Liver (tissue), 9 donors: ENCODE measurements around the gene GRIA3. TPM values are rescaled to one million over a fixed set of nuclear protein-coding genes. Genes with fewer than 3 reads are reported as not detected.

ENCODE experiments used
- DNase-seq: peaks from one replicate; pipeline ENCODE4 v3.0.0-alpha.2; 2017; ENCODE audit warnings: low spot score
- H3K27ac ChIP-seq, 2 donors: one replicate each; pipeline ENCODE4 v1.7.0; 2013; ENCODE audit warnings: inconsistent platforms in 2 of 2, low read length in 2 of 2, control low read depth in 1 of 2, low read depth in 1 of 2, mild to moderate bottlenecking in 1 of 2
- H3K27me3 ChIP-seq, 4 donors: one replicate each; pipeline versions ENCODE4 v1.6.1 to v1.7.0; 2013; ENCODE audit warnings: low read length in 3 of 4, inconsistent platforms in 1 of 4, mild to moderate bottlenecking in 1 of 4, moderate library complexity in 1 of 4; ENCODE audit not compliant: control insufficient read depth in 4 of 4, insufficient read depth in 4 of 4
- H3K36me3 ChIP-seq, 4 donors: one replicate each; pipeline versions ENCODE4 v1.6.1 to v1.7.0; 2013; ENCODE audit warnings: low read length in 3 of 4, mild to moderate bottlenecking in 3 of 4, low read depth in 1 of 4, moderate library complexity in 1 of 4; ENCODE audit not compliant: control insufficient read depth in 4 of 4, insufficient read depth in 3 of 4
- H3K4me1 ChIP-seq, 4 donors: one replicate each; pipeline versions ENCODE4 v1.6.1 to v1.7.0; 2013; ENCODE audit warnings: low read length in 3 of 4, mild to moderate bottlenecking in 3 of 4, moderate library complexity in 1 of 4; ENCODE audit not compliant: control insufficient read depth in 4 of 4, insufficient read depth in 4 of 4
- H3K4me3 ChIP-seq, 3 donors: one replicate each; pipeline versions ENCODE4 v1.6.1 to v1.7.0; 2013; ENCODE audit warnings: low read length in 3 of 3, control low read depth in 1 of 3, low read depth in 1 of 3, mild to moderate bottlenecking in 1 of 3
- H3K9ac ChIP-seq, 2 donors: one replicate each; pipeline ENCODE4 v1.7.0; 2013; ENCODE audit warnings: low read length in 2 of 2, mild to moderate bottlenecking in 2 of 2, moderate library complexity in 2 of 2, control low read depth in 1 of 2, low read depth in 1 of 2
- H3K9me3 ChIP-seq, 4 donors: one replicate each; pipeline versions ENCODE4 v1.6.1 to v1.7.0; 2013; ENCODE audit warnings: low read length in 3 of 4; ENCODE audit not compliant: control insufficient read depth in 4 of 4
- ATF3 ChIP-seq: IDR thresholded peaks from 2 replicates; pipeline ENCODE4 v1.6.1; 2016; ENCODE audit warnings: antibody characterized with exemption
- CTCF ChIP-seq: fragments of 150-350 bp; IDR thresholded peaks from 2 replicates; pipeline ENCODE4 v1.5.1; 2017; ENCODE audit warnings: improper control_type of control experiment, low read depth, low read length; ENCODE audit not compliant: missing input control
- EGR1 ChIP-seq, 2 donors: IDR thresholded peaks; 2 replicates each; pipeline ENCODE4 v1.6.1; 2016 to 2018; ENCODE audit warnings: antibody characterized with exemption in 2 of 2, low read depth in 2 of 2
- FOXA1 ChIP-seq: IDR thresholded peaks from 2 replicates; pipeline ENCODE4 v1.6.1; 2016; ENCODE audit warnings: antibody characterized with exemption
- FOXA2 ChIP-seq: IDR thresholded peaks from 2 replicates; pipeline ENCODE4 v1.6.1; 2016; ENCODE audit warnings: antibody characterized with exemption
- GABPA ChIP-seq, 2 donors: IDR thresholded peaks in 1 of 2; conservative IDR thresholded peaks in 1 of 2; 2 replicates each; pipeline ENCODE4 v1.6.1; 2016; ENCODE audit warnings: antibody characterized with exemption in 2 of 2, mild to moderate bottlenecking in 1 of 2, moderate library complexity in 1 of 2
- HNF4A ChIP-seq, 2 donors: conservative IDR thresholded peaks; 2 replicates each; pipeline ENCODE4 v1.6.1; 2016; ENCODE audit warnings: antibody characterized with exemption in 2 of 2, mild to moderate bottlenecking in 2 of 2
- HNF4G ChIP-seq: IDR thresholded peaks from 2 replicates; pipeline ENCODE4 v1.6.1; 2016; ENCODE audit warnings: antibody characterized with exemption
- JUND ChIP-seq, 2 donors: IDR thresholded peaks; 2 replicates each; pipeline ENCODE4 v1.6.1; 2016; ENCODE audit warnings: antibody characterized with exemption in 2 of 2
- MAX ChIP-seq: IDR thresholded peaks from 2 replicates; pipeline ENCODE4 v1.6.1; 2016; ENCODE audit warnings: antibody characterized with exemption
- NR2F2 ChIP-seq: IDR thresholded peaks from 2 replicates; pipeline ENCODE4 v1.6.1; 2016; ENCODE audit warnings: antibody characterized with exemption
- RAD21 ChIP-seq, 2 donors: IDR thresholded peaks; 2 replicates each; pipeline ENCODE4 v1.6.1; 2016; ENCODE audit warnings: antibody characterized with exemption in 2 of 2, mild to moderate bottlenecking in 2 of 2
- REST ChIP-seq: IDR thresholded peaks from 2 replicates; pipeline ENCODE4 v1.6.1; 2016; ENCODE audit warnings: antibody characterized with exemption, mild to moderate bottlenecking
- RXRA ChIP-seq, 2 donors: IDR thresholded peaks; 2 replicates each; pipeline ENCODE4 v1.6.1; 2017 to 2018; ENCODE audit warnings: antibody characterized with exemption in 2 of 2, mild to moderate bottlenecking in 1 of 2
- SP1 ChIP-seq: IDR thresholded peaks from 2 replicates; pipeline ENCODE4 v1.6.1; 2018; ENCODE audit warnings: antibody characterized with exemption, mild to moderate bottlenecking
- TAF1 ChIP-seq: conservative IDR thresholded peaks from 2 replicates; pipeline ENCODE4 v1.6.1; 2016; ENCODE audit warnings: antibody characterized with exemption, mild to moderate bottlenecking
- YY1 ChIP-seq: IDR thresholded peaks from 2 replicates; pipeline ENCODE4 v1.6.1; 2016; ENCODE audit warnings: antibody characterized with exemption, mild to moderate bottlenecking
- ZBTB33 ChIP-seq: IDR thresholded peaks from 2 replicates; pipeline ENCODE4 v1.6.1; 2016; ENCODE audit warnings: antibody characterized with exemption
- WGBS: extraction: QIAGEN DNeasy Blood & Tissue Kit; methylation state at CpG from one replicate; pipeline ENCODE4 v1.1.7; 2013; 5-methylcytosine and 5-hydroxymethylcytosine counted together
- polyA plus RNA-seq, 2 donors: library from polyadenylated mRNA; stranded (reverse) in 1 of 2; unstranded in 1 of 2; fragments of 200-250 nt in 1 of 2; fragments of >200 nt in 1 of 2; fragmentation: Nextera tagmentation in 1 of 2; extraction: Ambion mirVana in 1 of 2; gene quantifications; one replicate each; pipeline versions ENCODE4 v1.2.1 to v1.2.3, GENCODE V29; 2013 to 2015
- total RNA-seq, 2 donors: library from RNA; depleted of rRNA; stranded (reverse); fragments of >200 nt; gene quantifications; one replicate each; pipeline ENCODE4 v1.2.3, GENCODE V29; 2014
- donor health status: healthy.
- donor health status: healthy.
- donor health status: healthy.
- donor health status: healthy.
- donor health status: healthy.

GRIA3 gene
- total and polyA plus RNA-seq, 4 donors, result 1.5 to 3.4 (median 2.9) TPM

- TF ChIP-seq EGR1 (IDR thresholded peaks at IDR 0.05; ENCODE audit: low read depth in 2 of 2) (no peak), RXRA (IDR thresholded peaks at IDR 0.05) (no peak), GABPA (IDR thresholded peaks at IDR 0.05 in 1 of 2, conservative IDR thresholded peaks at IDR 0.05 in 1 of 2) (no peak), TAF1 (no peak), HNF4A (conservative IDR thresholded peaks at IDR 0.05) (no peak), ZBTB33 (no peak), RAD21 (IDR thresholded peaks at IDR 0.05) (no peak)
These were observed 147.8 kb downstream of the GRIA3 start (continued) for GRCh38 chrX:123331859-123332258.

- TF ChIP-seq RAD21 (IDR thresholded peaks at IDR 0.05) (no peak), REST (no peak), CTCF (no peak), HNF4A (conservative IDR thresholded peaks at IDR 0.05) (no peak), HNF4G (no peak), EGR1 (IDR thresholded peaks at IDR 0.05; ENCODE audit: low read depth in 2 of 2) (no peak), FOXA2 (no peak), TAF1 (no peak), GABPA (IDR thresholded peaks at IDR 0.05 in 1 of 2, conservative IDR thresholded peaks at IDR 0.05 in 1 of 2) (no peak), JUND (IDR thresholded peaks at IDR 0.05) (no peak), ZBTB33 (no peak), SP1 (no peak), RXRA (IDR thresholded peaks at IDR 0.05) (no peak), FOXA1 (no peak), MAX (no peak), YY1 (no peak), ATF3 (no peak), NR2F2 (no peak)
- WGBS, result 37% methylated on average over 1 of the region's 1 CpG
These were observed 152.6 kb downstream of the GRIA3 start for GRCh38 chrX:123336666-123337065.

More at GRCh38 chrX:123336666-123337065, 152.6 kb downstream of the GRIA3 start:
- H3K4me1 ChIP-seq, result peaks cover 0 to 4% (median 2%) of the 10 kb centered on the region in 4 donors
- H3K9me3 ChIP-seq, result no peaks in the 10 kb centered on the region
- H3K27ac ChIP-seq, result no peak overlapping the region
- no peaks in the 10 kb centered on the region for H3K27me3 ChIP-seq
- no peak overlapping the region for H3K9ac ChIP-seq
- DNase-seq, result no peak
- no peaks in the 10 kb centered on the region for H3K36me3 ChIP-seq
- no peak overlapping the region for H3K4me3 ChIP-seq
